ENCODE results near the gene SLC25A26. TPM values are rescaled to one million over a fixed set of nuclear protein-coding genes. Genes with fewer than 3 reads are reported as not detected.

Gene SLC25A26
- total and polyA plus RNA-seq, 2 of the 13 experiments (the other 11 are each of a cell fraction or from before 2014, with no cell fraction given), result 23.1 to 32.7 TPM

GRCh38 chr3:66411474-66411873, 190.7 kb downstream of the SLC25A26 start (continued):
- no peak for TF ChIP-seq ZNF333 (CRISPR knock-in tag; IDR thresholded peaks at IDR 0.05; ENCODE audit: borderline replicate concordance)
- TF ChIP-seq HMGXB3 (CRISPR knock-in tag; IDR thresholded peaks at IDR 0.05; ENCODE audit: borderline replicate concordance), result no peak
- TF ChIP-seq TFDP1 (CRISPR knock-in tag; IDR thresholded peaks at IDR 0.05; ENCODE audit: borderline replicate concordance), result no peak
- no peak for TF ChIP-seq CAMTA2 (CRISPR knock-in tag; IDR thresholded peaks at IDR 0.05; ENCODE audit: borderline replicate concordance)
- no peak for TF ChIP-seq DR1 (CRISPR knock-in tag; IDR thresholded peaks at IDR 0.05)
- TF ChIP-seq ATM (IDR thresholded peaks at IDR 0.05; ENCODE audit: borderline replicate concordance), result no peak
- no peak for TF ChIP-seq ZNF180 (CRISPR knock-in tag; IDR thresholded peaks at IDR 0.05; ENCODE audit: borderline replicate concordance, low read depth)
- no peak for TF ChIP-seq ZBTB43 (CRISPR knock-in tag; conservative IDR thresholded peaks at IDR 0.05)
